CD1c-positive myeloid dendritic cell (primary cell): ENCODE results near the gene LARGE1.

ENCODE experiments used
- DNase-seq: peaks from one replicate; pipeline ENCODE4 v3.0.0-alpha.2; 2016; ENCODE audit errors: extremely low spot score

The LARGE1 gene

GRCh38 chr22:33563220-33563964 is 356.9 kb downstream of the LARGE1 start:
- DNase-seq: no peak

GRCh38 chr22:33562501-33562900 is 357.8 kb downstream of the LARGE1 start:
- no peak for DNase-seq

- no peak for DNase-seq
These were observed 359.0 kb downstream of the LARGE1 start for GRCh38 chr22:33561149-33561807.

- no peak for DNase-seq
These were observed 362.4 kb downstream of the LARGE1 start for GRCh38 chr22:33557836-33558235.

- DNase-seq: no peak
These were observed 364.3 kb downstream of the LARGE1 start for GRCh38 chr22:33555814-33556522.

GRCh38 chr22:33553493-33553892 is 366.8 kb downstream of the LARGE1 start:
- no peak for DNase-seq

GRCh38 chr22:33544707-33545106 is 375.6 kb downstream of the LARGE1 start:
- no peak for DNase-seq

- no peak for DNase-seq
These were observed 377.6 kb downstream of the LARGE1 start for GRCh38 chr22:33542722-33543121.

- DNase-seq: no peak
These were observed 378.1 kb downstream of the LARGE1 start for GRCh38 chr22:33542153-33542552.

- no peak for DNase-seq
These were observed 380.1 kb downstream of the LARGE1 start for GRCh38 chr22:33539902-33540751.

- DNase-seq: no peak
These were observed 380.9 kb downstream of the LARGE1 start for GRCh38 chr22:33539202-33539901.

- no peak for DNase-seq
These were observed 381.9 kb downstream of the LARGE1 start for GRCh38 chr22:33538277-33538885.

GRCh38 chr22:33537059-33537458 is 383.2 kb downstream of the LARGE1 start:
- DNase-seq: no peak

- DNase-seq: no peak
These were observed 384.1 kb downstream of the LARGE1 start for GRCh38 chr22:33535937-33536875.

- no peak for DNase-seq
These were observed 390.7 kb downstream of the LARGE1 start for GRCh38 chr22:33529424-33530113.

- DNase-seq: no peak
These were observed 392.1 kb downstream of the LARGE1 start for GRCh38 chr22:33528183-33528582.

GRCh38 chr22:33526434-33527107 is 393.7 kb downstream of the LARGE1 start:
- DNase-seq: no peak

GRCh38 chr22:33524511-33525260 is 395.6 kb downstream of the LARGE1 start:
- DNase-seq: no peak
